Measurements from ENCODE around the gene SATL1.
"Not testable (repeated sequence)": the region's sequence is repeated elsewhere in the genome, so short reads cannot be mapped to it uniquely, and the experiment has no call there.

The SATL1 gene, protein sequence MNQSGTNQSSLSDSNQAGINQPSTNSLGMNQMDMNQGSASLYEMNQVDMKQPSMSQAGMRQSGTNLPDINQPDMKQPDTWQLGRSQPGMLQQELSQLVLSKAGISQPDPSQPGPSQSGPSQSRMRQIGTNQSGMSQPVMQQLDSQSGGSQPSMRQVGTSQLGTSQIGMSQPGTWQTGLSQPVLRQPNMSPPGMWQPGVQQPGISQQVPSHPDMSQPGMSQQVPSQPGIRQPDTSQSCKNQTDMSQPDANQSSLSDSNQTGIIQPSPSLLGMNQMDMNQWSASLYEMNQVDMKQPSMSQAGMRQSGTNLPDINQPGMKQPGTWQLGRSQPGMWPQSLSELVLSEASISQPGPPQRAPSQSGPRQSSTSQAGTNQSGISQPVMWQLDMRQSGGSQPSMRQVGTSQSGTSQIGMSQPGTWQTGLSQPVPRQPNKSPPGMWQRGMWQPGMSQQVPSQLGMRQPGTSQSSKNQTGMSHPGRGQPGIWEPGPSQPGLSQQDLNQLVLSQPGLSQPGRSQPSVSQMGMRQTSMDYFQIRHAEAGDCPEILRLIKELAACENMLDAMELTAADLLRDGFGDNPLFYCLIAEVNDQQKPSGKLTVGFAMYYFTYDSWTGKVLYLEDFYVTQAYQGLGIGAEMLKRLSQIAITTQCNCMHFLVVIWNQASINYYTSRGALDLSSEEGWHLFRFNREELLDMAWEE

GRCh38 chrX:85243761-85244449 is at the start of gene SATL1, which contains the start of gene ZNF711:
Gene SATL1 (minus strand): TSS chrX:85243779. CDS start chrX:85108968, 134,811 bp downstream.
Gene ZNF711 (plus strand): TSS chrX:85243991. CDS start chrX:85247573, 3,582 bp downstream.
- H3K9ac ChIP-seq (ENCODE audit: low read length) = peak within 1 kb of the TSS; percentile 93
- H3K27me3 ChIP-seq (ENCODE audit: control insufficient read depth, insufficient read depth, low read length) = no peaks in the 10 kb centered on the region
- peaks cover 16% of the 10 kb centered on the region for H3K9me3 ChIP-seq (ENCODE audit: control insufficient read depth, low read depth, low read length)
- peaks cover 3% of the 10 kb centered on the region for H3K36me3 ChIP-seq (ENCODE audit: control insufficient read depth, low read depth, low read length)
- H3K4me1 ChIP-seq (ENCODE audit: control insufficient read depth, low read depth, low read length) = peaks cover 5% of the 10 kb centered on the region
- H3K4me3 ChIP-seq (ENCODE audit: low read length) = peak within 1 kb of the TSS; percentile 75
- peak within 1 kb of the TSS; percentile 75 for H3K27ac ChIP-seq (ENCODE audit: low read length)

DNA sequence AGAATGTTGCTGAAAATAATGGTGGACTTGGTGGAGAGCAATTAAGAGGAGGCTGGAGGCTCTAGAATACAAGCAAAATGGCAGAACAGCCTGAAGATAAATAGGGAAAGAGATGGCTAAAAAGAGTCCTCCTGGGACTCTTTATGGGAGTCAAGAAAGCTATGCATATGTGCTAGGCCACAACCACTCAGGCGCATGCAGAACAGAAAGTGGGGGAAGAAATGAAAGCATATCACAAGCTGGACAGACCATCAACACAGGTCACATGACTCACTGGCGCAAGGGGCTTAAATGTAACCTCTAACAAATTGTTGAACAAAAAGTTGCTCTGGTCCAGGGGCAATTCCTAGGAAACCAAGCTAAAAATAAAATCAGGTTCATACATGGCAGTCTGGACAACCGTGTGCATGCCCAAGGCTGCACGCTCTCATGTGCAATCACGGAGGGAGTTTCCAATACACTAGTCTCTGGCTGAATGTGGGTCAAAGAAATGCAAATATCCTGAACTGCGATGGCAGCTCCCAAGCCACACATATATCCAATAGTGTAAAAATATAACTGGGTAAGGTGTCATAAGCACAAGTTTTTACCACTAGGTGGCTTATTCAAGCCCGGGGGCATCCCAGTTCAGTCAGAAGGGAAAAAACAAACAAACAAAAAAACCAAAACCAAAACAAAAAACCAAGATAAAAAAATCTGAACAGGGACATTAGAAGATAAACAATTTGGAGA is 45.6 kb upstream of the SATL1 start:
- Histone ChIP-seq H3K27ac (ENCODE audit: low read length) (no peak overlapping the region), H3K36me3 (ENCODE audit: control insufficient read depth, low read depth, low read length) (no peaks in the 10 kb centered on the region), H3K27me3 (ENCODE audit: control insufficient read depth, insufficient read depth, low read length) (no peaks in the 10 kb centered on the region), H3K9me3 (ENCODE audit: control insufficient read depth, low read depth, low read length) (peaks cover 12% of the 10 kb centered on the region), H3K9ac (ENCODE audit: low read length) (no peak overlapping the region), H3K4me3 (ENCODE audit: low read length) (no peak overlapping the region), H3K4me1 (ENCODE audit: control insufficient read depth, low read depth, low read length) (no peaks in the 10 kb centered on the region)

- not testable (repeated sequence) for H3K27ac ChIP-seq (ENCODE audit: low read length); H3K9me3 ChIP-seq (ENCODE audit: control insufficient read depth, low read depth, low read length); H3K4me3 ChIP-seq (ENCODE audit: low read length); H3K9ac ChIP-seq (ENCODE audit: low read length); H3K4me1 ChIP-seq (ENCODE audit: control insufficient read depth, low read depth, low read length); H3K36me3 ChIP-seq (ENCODE audit: control insufficient read depth, low read depth, low read length); H3K27me3 ChIP-seq (ENCODE audit: control insufficient read depth, insufficient read depth, low read length)
Observed at GRCh38 chrX:85285286-85285685, 41.7 kb upstream of the SATL1 start.

DNA sequence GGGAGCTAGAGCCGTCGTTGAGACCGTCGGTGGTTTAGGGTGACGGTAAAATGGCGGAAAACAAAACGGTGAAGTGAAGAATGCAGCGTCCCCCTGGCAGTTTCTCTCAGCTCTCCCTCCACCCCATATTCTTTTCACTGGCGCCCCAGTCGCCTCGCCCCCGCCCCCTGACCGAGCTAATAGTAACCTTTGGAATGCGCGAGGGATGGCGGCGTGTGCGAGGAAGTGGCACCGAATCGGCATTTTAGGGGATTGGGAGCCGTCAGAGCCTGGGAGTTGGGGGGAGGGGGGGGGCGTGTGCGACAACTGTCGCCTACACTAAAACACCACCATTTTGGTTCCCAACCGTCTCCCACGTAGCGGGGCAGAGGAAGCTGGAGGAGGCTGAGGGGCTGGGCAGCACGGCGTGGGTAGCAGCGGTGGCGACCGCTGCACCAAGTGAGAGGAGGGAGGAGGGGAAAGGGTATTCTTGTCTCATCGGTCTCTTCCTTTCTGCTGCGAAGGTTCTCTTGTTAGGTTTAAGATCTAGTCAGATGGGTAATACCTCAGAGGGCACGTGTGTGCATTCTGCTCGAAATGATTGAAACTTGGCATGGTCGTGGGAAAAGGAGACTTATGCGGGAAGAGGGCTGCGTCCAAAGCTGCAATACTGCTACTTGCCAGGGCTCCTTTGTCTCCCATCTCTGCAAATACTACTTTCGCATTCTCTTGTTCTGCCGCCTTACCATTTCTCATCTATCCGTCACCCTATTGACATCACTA is 1.1 kb upstream of the SATL1 start:
- H3K4me3 ChIP-seq (ENCODE audit: low read length) = peak overlapping the region; percentile 75
- H3K27me3 ChIP-seq (ENCODE audit: control insufficient read depth, insufficient read depth, low read length) = no peaks in the 10 kb centered on the region
- H3K9me3 ChIP-seq (ENCODE audit: control insufficient read depth, low read depth, low read length) = peaks cover 16% of the 10 kb centered on the region
- H3K4me1 ChIP-seq (ENCODE audit: control insufficient read depth, low read depth, low read length) = peaks cover 5% of the 10 kb centered on the region
- peak overlapping the region; percentile 93 for H3K9ac ChIP-seq (ENCODE audit: low read length)
- peaks cover 3% of the 10 kb centered on the region for H3K36me3 ChIP-seq (ENCODE audit: control insufficient read depth, low read depth, low read length)
- H3K27ac ChIP-seq (ENCODE audit: low read length) = peak overlapping the region; percentile 75

GRCh38 chrX:85243155-85243554 is 424 bp downstream of the SATL1 start:
- no peak overlapping the region for H3K27ac ChIP-seq (ENCODE audit: low read length)
- no peaks in the 10 kb centered on the region for H3K36me3 ChIP-seq (ENCODE audit: control insufficient read depth, low read depth, low read length)
- peaks cover 11% of the 10 kb centered on the region for H3K9me3 ChIP-seq (ENCODE audit: control insufficient read depth, low read depth, low read length)
- H3K4me3 ChIP-seq (ENCODE audit: low read length) = peak overlapping the region; percentile 75
- peaks cover 5% of the 10 kb centered on the region for H3K4me1 ChIP-seq (ENCODE audit: control insufficient read depth, low read depth, low read length)
- H3K9ac ChIP-seq (ENCODE audit: low read length) = peak overlapping the region; percentile 16
- H3K27me3 ChIP-seq (ENCODE audit: control insufficient read depth, insufficient read depth, low read length) = no peaks in the 10 kb centered on the region

- Histone ChIP-seq H3K9me3 (ENCODE audit: control insufficient read depth, low read depth, low read length) (peaks cover 25% of the 10 kb centered on the region), H3K4me1 (ENCODE audit: control insufficient read depth, low read depth, low read length) (no peaks in the 10 kb centered on the region), H3K9ac (ENCODE audit: low read length) (no peak overlapping the region), H3K4me3 (ENCODE audit: low read length) (no peak overlapping the region), H3K36me3 (ENCODE audit: control insufficient read depth, low read depth, low read length) (no peaks in the 10 kb centered on the region), H3K27me3 (ENCODE audit: control insufficient read depth, insufficient read depth, low read length) (no peaks in the 10 kb centered on the region), H3K27ac (ENCODE audit: low read length) (no peak overlapping the region)
Observed at GRCh38 chrX:85223359-85223758, 20.2 kb downstream of the SATL1 start.

DNA sequence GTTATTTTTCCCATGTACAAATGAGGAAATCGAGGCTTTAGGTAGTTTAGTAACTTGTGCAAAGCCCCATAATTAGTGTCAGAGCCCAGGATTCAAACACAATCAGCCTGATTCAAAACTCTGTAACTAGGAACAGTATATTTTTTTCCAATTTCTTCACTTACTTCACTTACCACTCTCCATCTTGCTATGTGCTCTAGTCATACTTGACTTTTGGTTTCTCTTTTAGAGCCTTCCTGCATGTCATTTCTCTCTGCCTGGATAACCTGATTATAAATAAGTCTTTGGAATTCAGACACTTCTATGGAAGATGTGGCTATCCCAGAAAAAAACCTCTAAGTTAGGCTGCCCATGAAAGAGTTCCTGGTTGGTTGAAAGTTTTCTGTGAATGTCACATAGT is 22.2 kb downstream of the SATL1 start:
- Histone ChIP-seq H3K4me1 (ENCODE audit: control insufficient read depth, low read depth, low read length) (no peaks in the 10 kb centered on the region), H3K27me3 (ENCODE audit: control insufficient read depth, insufficient read depth, low read length) (no peaks in the 10 kb centered on the region), H3K4me3 (ENCODE audit: low read length) (no peak overlapping the region), H3K9ac (ENCODE audit: low read length) (no peak overlapping the region), H3K27ac (ENCODE audit: low read length) (no peak overlapping the region), H3K36me3 (ENCODE audit: control insufficient read depth, low read depth, low read length) (no peaks in the 10 kb centered on the region), H3K9me3 (ENCODE audit: control insufficient read depth, low read depth, low read length) (peaks cover 24% of the 10 kb centered on the region)

DNA sequence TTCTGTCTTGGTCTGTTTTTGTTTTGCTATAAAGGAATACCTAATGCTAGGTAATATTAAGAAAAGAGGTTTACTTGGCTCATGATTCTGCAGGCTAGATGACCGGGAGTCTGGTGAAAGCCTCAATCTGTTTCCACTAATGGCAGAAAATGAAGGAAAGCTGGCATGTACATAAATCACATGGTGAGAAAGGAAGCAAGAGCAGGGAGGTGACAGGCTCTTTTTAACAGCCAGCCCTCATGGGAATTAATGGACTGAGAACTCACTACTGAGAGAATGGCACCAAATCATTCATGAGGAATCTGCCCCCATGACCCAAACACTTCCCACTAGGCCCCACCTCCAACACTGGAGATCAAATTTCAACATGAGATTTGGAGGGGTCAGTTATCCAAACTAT is 27.6 kb downstream of the SATL1 start:
- H3K27me3 ChIP-seq (ENCODE audit: control insufficient read depth, insufficient read depth, low read length) = no peaks in the 10 kb centered on the region
- no peaks in the 10 kb centered on the region for H3K4me1 ChIP-seq (ENCODE audit: control insufficient read depth, low read depth, low read length)
- H3K36me3 ChIP-seq (ENCODE audit: control insufficient read depth, low read depth, low read length) = no peaks in the 10 kb centered on the region
- no peak overlapping the region for H3K27ac ChIP-seq (ENCODE audit: low read length)
- no peak overlapping the region for H3K4me3 ChIP-seq (ENCODE audit: low read length)
- no peak overlapping the region for H3K9ac ChIP-seq (ENCODE audit: low read length)
- peaks cover 11% of the 10 kb centered on the region for H3K9me3 ChIP-seq (ENCODE audit: control insufficient read depth, low read depth, low read length)

DNA sequence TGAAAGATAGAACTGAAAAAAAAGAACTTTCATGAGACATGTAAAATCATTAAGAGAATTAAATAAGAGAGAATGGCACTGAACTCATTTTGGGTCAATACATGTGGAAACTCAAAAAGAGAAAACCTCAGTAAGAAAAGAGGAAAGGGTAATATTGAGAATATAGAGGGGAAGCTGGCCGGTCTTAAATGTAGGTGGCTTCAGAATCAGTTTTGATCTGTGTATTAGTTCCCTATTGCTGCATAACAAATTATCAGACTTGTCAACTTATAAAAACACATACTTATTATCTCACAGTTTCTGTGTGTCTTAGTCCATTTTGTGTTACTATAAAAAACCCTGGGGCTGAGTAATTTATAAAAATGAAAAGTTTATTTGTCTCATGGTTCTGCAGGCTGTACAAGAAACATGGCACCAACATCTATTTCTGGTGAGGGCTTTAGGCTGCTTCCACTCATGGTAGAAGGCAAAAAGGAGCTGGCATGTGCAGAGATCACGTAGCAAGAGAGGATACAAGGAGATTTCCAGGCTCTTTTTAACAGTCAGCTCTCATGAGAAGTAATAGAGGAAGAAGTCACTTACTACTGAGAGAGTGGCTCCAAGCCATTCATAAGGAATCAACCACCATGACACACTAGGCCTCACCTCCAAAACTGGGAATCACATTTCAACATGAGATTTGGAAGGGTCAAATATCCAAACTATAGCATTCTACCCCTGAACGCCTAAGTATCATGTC is 29.6 kb downstream of the SATL1 start:
- Histone ChIP-seq H3K4me3 (ENCODE audit: low read length) (no peak overlapping the region), H3K9ac (ENCODE audit: low read length) (no peak overlapping the region), H3K27me3 (ENCODE audit: control insufficient read depth, insufficient read depth, low read length) (no peaks in the 10 kb centered on the region), H3K27ac (ENCODE audit: low read length) (no peak overlapping the region), H3K36me3 (ENCODE audit: control insufficient read depth, low read depth, low read length) (no peaks in the 10 kb centered on the region), H3K9me3 (ENCODE audit: control insufficient read depth, low read depth, low read length) (peaks cover 19% of the 10 kb centered on the region), H3K4me1 (ENCODE audit: control insufficient read depth, low read depth, low read length) (no peaks in the 10 kb centered on the region)

DNA sequence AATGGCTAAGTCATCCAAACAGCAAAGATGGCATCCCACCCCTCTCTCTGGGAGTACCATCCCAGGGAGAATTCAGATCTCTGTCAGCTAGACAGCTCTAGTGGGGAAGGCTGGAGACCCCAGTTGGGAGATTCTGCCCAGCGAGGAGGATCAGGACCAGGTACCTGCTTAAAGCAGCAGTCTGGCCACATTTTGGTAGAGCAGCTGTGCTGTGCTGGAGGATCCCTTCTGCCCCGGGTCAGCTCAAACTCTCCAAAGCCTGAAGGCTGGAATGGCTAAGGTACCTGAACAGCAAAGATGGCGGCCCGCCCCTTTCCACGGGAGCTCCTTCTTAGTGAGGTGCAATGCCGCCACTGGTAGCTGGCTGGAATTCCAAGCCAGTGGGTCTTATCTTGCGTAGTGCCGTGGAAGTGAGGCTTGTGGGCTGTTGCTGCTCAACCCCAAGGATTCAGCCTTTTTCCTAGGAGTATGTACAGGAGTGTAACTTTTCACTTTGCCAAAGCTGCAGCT is 40.1 kb downstream of the SATL1 start:
- Histone ChIP-seq H3K27ac (ENCODE audit: low read length) (no peak overlapping the region), H3K9me3 (ENCODE audit: control insufficient read depth, low read depth, low read length) (peaks cover 3% of the 10 kb centered on the region), H3K9ac (ENCODE audit: low read length) (no peak overlapping the region), H3K36me3 (ENCODE audit: control insufficient read depth, low read depth, low read length) (no peaks in the 10 kb centered on the region), H3K4me1 (ENCODE audit: control insufficient read depth, low read depth, low read length) (no peaks in the 10 kb centered on the region), H3K4me3 (ENCODE audit: low read length) (no peak overlapping the region), H3K27me3 (ENCODE audit: control insufficient read depth, insufficient read depth, low read length) (no peaks in the 10 kb centered on the region)

Measured in iPS-18a (cell line).